Measurements from ENCODE around the gene GALNT9. TPM values are rescaled to one million over a fixed set of nuclear protein-coding genes. Genes with fewer than 3 reads are reported as not detected.
A peak's percentile ranks its signal among the peaks of the same experiment; 100 is the strongest.

The GALNT9 gene
- total RNA-seq, 1 donor from 2014 or later = not detected

- Histone ChIP-seq H2AFZ (replicated peaks) (no peak overlapping the region), H3K4me3 (no peak overlapping the region), H3K9me3 (ENCODE audit: low read depth) (no peaks in the 10 kb centered on the region), H3K27ac (no peak overlapping the region), H3F3A (ENCODE audit: low read depth) (peaks cover 4% of the 10 kb centered on the region), H3K4me1 (peaks cover 5% of the 10 kb centered on the region), H4K20me1 (ENCODE audit: low read depth) (no peaks in the 10 kb centered on the region), H3K36me3 (no peaks in the 10 kb centered on the region), H3K27me3 (peaks cover 99% of the 10 kb centered on the region), H3K4me2 (no peak overlapping the region), H3K9ac (no peak overlapping the region), H3K79me2 (ENCODE audit: low read depth) (no peaks in the 10 kb centered on the region)
- no peak for DNase-seq (ENCODE audit: low spot score)
- Mint-ChIP-seq H3K9me3 (no peaks in the 10 kb centered on the region), H3K36me3 (no peaks in the 10 kb centered on the region), H3K27ac (no peak overlapping the region), H3K4me3 (peak overlapping the region; percentile 63), H3K27me3 (ENCODE audit: insufficient read depth, low read depth) (peaks cover 45% of the 10 kb centered on the region), H3K4me1 (peaks cover 8% of the 10 kb centered on the region)
- no peak for TF ChIP-seq EZH2phosphoT487 (IDR thresholded peaks at IDR 0.05)
- TF ChIP-seq EZH2 (IDR thresholded peaks at IDR 0.05) = no peak
- no peak for TF ChIP-seq CTCF (IDR thresholded peaks at IDR 0.05)
These were observed 147.1 kb downstream of the GALNT9 start for GRCh38 chr12:132182206-132182710.

DNA sequence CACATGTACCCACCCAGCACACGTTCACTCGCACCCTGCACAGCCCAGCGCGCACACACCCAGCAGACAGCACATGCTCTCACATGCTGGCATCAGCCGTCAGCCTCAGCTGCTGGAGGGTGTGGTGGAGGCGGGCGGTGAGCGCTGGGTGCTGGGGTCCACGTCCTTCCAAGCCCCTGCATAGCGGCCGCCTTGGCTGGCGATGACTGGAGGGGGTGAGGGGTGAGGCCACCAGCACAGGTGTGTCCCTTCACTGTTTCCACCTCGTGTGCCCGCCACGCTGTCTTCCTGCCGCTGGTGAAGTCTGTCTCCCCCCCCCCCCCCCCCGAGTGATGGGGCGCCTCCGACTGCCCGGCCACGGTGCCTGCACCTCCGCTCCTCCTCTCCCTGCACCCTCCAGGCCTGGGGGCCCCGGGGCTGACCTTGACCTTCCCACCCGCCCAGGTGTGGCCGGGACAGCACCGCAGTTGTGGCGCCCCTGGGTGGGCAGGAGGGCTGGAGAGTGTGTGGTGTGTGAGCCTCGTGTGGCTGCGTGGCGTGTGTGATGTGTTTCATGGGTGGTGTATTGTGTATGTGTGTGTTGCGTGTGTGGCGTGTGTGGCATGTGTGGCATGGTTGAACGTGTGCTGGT, 147.7 kb downstream of the GALNT9 start:
- peaks cover 40% of the 10 kb centered on the region for H3K27me3 Mint-ChIP-seq (ENCODE audit: insufficient read depth, low read depth)

GRCh38 chr12:132180648-132181546, 148.5 kb downstream of the GALNT9 start:
- H3K27me3 Mint-ChIP-seq (ENCODE audit: insufficient read depth, low read depth) = peaks cover 36% of the 10 kb centered on the region

More for the DNA sequence above, 147.7 kb downstream of the GALNT9 start:
- H2AFZ ChIP-seq (replicated peaks) = no peak overlapping the region
- H3K4me3 ChIP-seq = no peak overlapping the region
- peak overlapping the region; percentile 63 for H3K4me3 Mint-ChIP-seq
- peaks cover 11% of the 10 kb centered on the region for H3K4me1 Mint-ChIP-seq
- H3K9me3 ChIP-seq (ENCODE audit: low read depth) = no peaks in the 10 kb centered on the region
- H3F3A ChIP-seq (ENCODE audit: low read depth) = peaks cover 4% of the 10 kb centered on the region
- H3K36me3 Mint-ChIP-seq = no peaks in the 10 kb centered on the region
- TF ChIP-seq EZH2 (IDR thresholded peaks at IDR 0.05) (no peak), CTCF (IDR thresholded peaks at IDR 0.05) (no peak), EZH2phosphoT487 (IDR thresholded peaks at IDR 0.05) (no peak)
- no peaks in the 10 kb centered on the region for H3K79me2 ChIP-seq (ENCODE audit: low read depth)
- peaks cover 5% of the 10 kb centered on the region for H3K4me1 ChIP-seq
- no peak overlapping the region for H3K4me2 ChIP-seq
- no peak overlapping the region for H3K9ac ChIP-seq
- H3K27me3 ChIP-seq = peaks cover 99% of the 10 kb centered on the region
- H3K36me3 ChIP-seq = no peaks in the 10 kb centered on the region
- H3K27ac Mint-ChIP-seq = peak overlapping the region; percentile 7
- H3K27ac ChIP-seq = no peak overlapping the region
- no peaks in the 10 kb centered on the region for H3K9me3 Mint-ChIP-seq
- no peaks in the 10 kb centered on the region for H4K20me1 ChIP-seq (ENCODE audit: low read depth)
- no peak for DNase-seq (ENCODE audit: low spot score)

More at GRCh38 chr12:132180648-132181546, 148.5 kb downstream of the GALNT9 start:
- TF ChIP-seq EZH2 (IDR thresholded peaks at IDR 0.05) (no peak), CTCF (IDR thresholded peaks at IDR 0.05) (no peak), EZH2phosphoT487 (IDR thresholded peaks at IDR 0.05) (no peak)
- peaks cover 8% of the 10 kb centered on the region for H3K4me1 Mint-ChIP-seq
- peaks cover 99% of the 10 kb centered on the region for H3K27me3 ChIP-seq
- H3K9me3 ChIP-seq (ENCODE audit: low read depth) = no peaks in the 10 kb centered on the region
- peaks cover 1% of the 10 kb centered on the region for H3K4me1 ChIP-seq
- H3K9ac ChIP-seq = no peak overlapping the region
- H3K9me3 Mint-ChIP-seq = no peaks in the 10 kb centered on the region
- no peaks in the 10 kb centered on the region for H4K20me1 ChIP-seq (ENCODE audit: low read depth)
- H3K79me2 ChIP-seq (ENCODE audit: low read depth) = no peaks in the 10 kb centered on the region
- H3F3A ChIP-seq (ENCODE audit: low read depth) = peaks cover 3% of the 10 kb centered on the region
- no peak overlapping the region for H3K27ac ChIP-seq
- H3K36me3 ChIP-seq = no peaks in the 10 kb centered on the region
- H3K4me3 Mint-ChIP-seq = peak overlapping the region; percentile 23
- no peak overlapping the region for H3K4me3 ChIP-seq
- no peak overlapping the region for H3K4me2 ChIP-seq
- peak overlapping the region; percentile 7 for H3K27ac Mint-ChIP-seq
- no peak overlapping the region for H2AFZ ChIP-seq (replicated peaks)
- no peak for DNase-seq (ENCODE audit: low spot score)
- H3K36me3 Mint-ChIP-seq = no peaks in the 10 kb centered on the region
